ENCODE data around the gene SPTBN2.
A peak's percentile ranks its signal among the peaks of the same experiment; 100 is the strongest.

The SPTBN2 gene

GRCh38 chr11:66687831-66688281, 41.2 kb downstream of the SPTBN2 start:
- WGBS (ENCODE audit: extremely low coverage, insufficient coverage, low lambda C conversion rate) = no CpG with 5 or more reads among the region's 13 CpGs
- H4K8ac ChIP-seq (ENCODE audit: low read depth, low read length) = no peak overlapping the region
- no peak overlapping the region for H4K5ac ChIP-seq (ENCODE audit: low read length)
- H3K36me3 ChIP-seq (ENCODE audit: control insufficient read depth, insufficient read depth, low read length) = no peaks in the 10 kb centered on the region
- H3K27ac ChIP-seq (ENCODE audit: low read depth, low read length) = no peak overlapping the region
- H3K23ac ChIP-seq (ENCODE audit: low read length) = no peak overlapping the region
- no peak overlapping the region for H3K4ac ChIP-seq (ENCODE audit: low read depth, low read length)
- H3K18ac ChIP-seq (ENCODE audit: low read length) = no peak overlapping the region
- no peak overlapping the region for H3K4me3 ChIP-seq (ENCODE audit: low read length)
- no peak overlapping the region for H2BK15ac ChIP-seq (replicated peaks; ENCODE audit: low read depth)
- no peak overlapping the region for H2BK120ac ChIP-seq (ENCODE audit: low read depth, low read length)
- no peaks in the 10 kb centered on the region for H3K79me2 ChIP-seq (ENCODE audit: control insufficient read depth, insufficient read depth, low read length)
- no peak overlapping the region for H3K9ac ChIP-seq (ENCODE audit: low read length)
- DNase-seq = no peak
- no peaks in the 10 kb centered on the region for H3K4me1 ChIP-seq (ENCODE audit: control insufficient read depth, low read depth, low read length)
- no peaks in the 10 kb centered on the region for H3K27me3 ChIP-seq (ENCODE audit: insufficient read depth, low read length, poor library complexity)
- H3K79me1 ChIP-seq (ENCODE audit: low read length) = no peaks in the 10 kb centered on the region
- H2AK5ac ChIP-seq (ENCODE audit: low read length) = no peak overlapping the region
- no peak overlapping the region for H3K4me2 ChIP-seq (ENCODE audit: low read length)
- H3K56ac ChIP-seq (ENCODE audit: low read length) = no peak overlapping the region
- no peak overlapping the region for H2BK5ac ChIP-seq (ENCODE audit: low read length)

- no peaks in the 10 kb centered on the region for H3K36me3 ChIP-seq (ENCODE audit: control insufficient read depth, insufficient read depth, low read length)
- no peak overlapping the region for H3K56ac ChIP-seq (ENCODE audit: low read length)
Measured at GRCh38 chr11:66686801-66687750, 41.9 kb downstream of the SPTBN2 start.

DNA sequence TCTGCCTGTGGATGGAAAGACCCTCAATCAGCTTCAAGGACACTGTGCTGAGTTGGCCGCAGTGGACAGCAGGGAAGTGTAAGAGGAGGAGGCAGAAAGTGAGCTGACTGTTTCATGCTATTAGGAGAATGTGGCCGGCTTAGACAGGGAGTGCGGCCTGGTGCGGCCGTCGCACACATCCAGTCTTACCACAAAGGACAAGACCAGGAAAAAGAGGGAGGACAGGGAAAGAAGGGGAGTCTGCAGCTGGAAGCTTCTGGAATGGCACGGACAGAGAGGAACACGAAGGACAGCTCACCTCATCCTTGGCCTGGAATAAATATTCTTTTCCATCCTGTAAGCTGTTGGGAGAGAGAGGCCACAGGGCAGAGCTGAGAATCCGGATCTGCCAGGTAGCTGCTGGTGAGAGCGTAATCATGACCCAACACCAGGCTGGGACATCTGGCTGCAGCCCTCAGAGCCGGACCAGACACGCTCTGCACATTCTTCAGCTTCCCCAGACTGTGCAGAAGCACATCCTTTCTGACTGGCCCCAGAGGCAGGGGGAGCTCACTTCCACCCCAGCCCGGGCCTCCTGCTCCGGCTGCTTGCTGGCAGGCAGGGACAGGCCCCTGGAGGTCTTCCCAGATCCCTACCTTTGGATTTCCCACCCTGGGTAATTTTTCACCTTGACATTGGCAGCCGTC, 42.8 kb downstream of the SPTBN2 start:
- H3K56ac ChIP-seq (ENCODE audit: low read length) = no peak overlapping the region
- no peaks in the 10 kb centered on the region for H3K79me2 ChIP-seq (ENCODE audit: control insufficient read depth, insufficient read depth, low read length)
- no peak overlapping the region for H3K23ac ChIP-seq (ENCODE audit: low read length)
- H2BK15ac ChIP-seq (replicated peaks; ENCODE audit: low read depth) = no peak overlapping the region
- H3K4me2 ChIP-seq (ENCODE audit: low read length) = no peak overlapping the region
- H3K4me3 ChIP-seq (ENCODE audit: low read length) = no peak overlapping the region
- no peaks in the 10 kb centered on the region for H3K36me3 ChIP-seq (ENCODE audit: control insufficient read depth, insufficient read depth, low read length)
- H3K18ac ChIP-seq (ENCODE audit: low read length) = no peak overlapping the region
- no peaks in the 10 kb centered on the region for H3K27me3 ChIP-seq (ENCODE audit: insufficient read depth, low read length, poor library complexity)
- no peak overlapping the region for H3K27ac ChIP-seq (ENCODE audit: low read depth, low read length)
- no peak overlapping the region for H2BK5ac ChIP-seq (ENCODE audit: low read length)
- WGBS (ENCODE audit: extremely low coverage, insufficient coverage, low lambda C conversion rate) = no CpG with 5 or more reads among the region's 15 CpGs
- no peaks in the 10 kb centered on the region for H3K79me1 ChIP-seq (ENCODE audit: low read length)
- no peak overlapping the region for H4K5ac ChIP-seq (ENCODE audit: low read length)
- no peak overlapping the region for H2AK5ac ChIP-seq (ENCODE audit: low read length)
- no peaks in the 10 kb centered on the region for H3K4me1 ChIP-seq (ENCODE audit: control insufficient read depth, low read depth, low read length)
- no peak overlapping the region for H2BK120ac ChIP-seq (ENCODE audit: low read depth, low read length)
- H4K8ac ChIP-seq (ENCODE audit: low read depth, low read length) = no peak overlapping the region
- DNase-seq = no peak
- no peak overlapping the region for H3K9ac ChIP-seq (ENCODE audit: low read length)
- no peak overlapping the region for H3K4ac ChIP-seq (ENCODE audit: low read depth, low read length)

More at GRCh38 chr11:66686801-66687750, 41.9 kb downstream of the SPTBN2 start:
- no peak overlapping the region for H2BK120ac ChIP-seq (ENCODE audit: low read depth, low read length)
- no peak overlapping the region for H3K23ac ChIP-seq (ENCODE audit: low read length)
- no peak overlapping the region for H2BK5ac ChIP-seq (ENCODE audit: low read length)
- peak; percentile 8 for DNase-seq
- no peak overlapping the region for H2AK5ac ChIP-seq (ENCODE audit: low read length)
- no peak overlapping the region for H3K4me3 ChIP-seq (ENCODE audit: low read length)
- no peak overlapping the region for H3K27ac ChIP-seq (ENCODE audit: low read depth, low read length)
- H3K9ac ChIP-seq (ENCODE audit: low read length) = no peak overlapping the region
- H3K18ac ChIP-seq (ENCODE audit: low read length) = no peak overlapping the region
- no peak overlapping the region for H3K4ac ChIP-seq (ENCODE audit: low read depth, low read length)
- no peak overlapping the region for H4K8ac ChIP-seq (ENCODE audit: low read depth, low read length)
- WGBS (ENCODE audit: extremely low coverage, insufficient coverage, low lambda C conversion rate) = no CpG with 5 or more reads among the region's 33 CpGs
- no peak overlapping the region for H3K4me2 ChIP-seq (ENCODE audit: low read length)
- no peaks in the 10 kb centered on the region for H3K79me2 ChIP-seq (ENCODE audit: control insufficient read depth, insufficient read depth, low read length)
- no peak overlapping the region for H2BK15ac ChIP-seq (replicated peaks; ENCODE audit: low read depth)
- H3K27me3 ChIP-seq (ENCODE audit: insufficient read depth, low read length, poor library complexity) = no peaks in the 10 kb centered on the region
- H3K4me1 ChIP-seq (ENCODE audit: control insufficient read depth, low read depth, low read length) = no peaks in the 10 kb centered on the region
- no peaks in the 10 kb centered on the region for H3K79me1 ChIP-seq (ENCODE audit: low read length)
- H4K5ac ChIP-seq (ENCODE audit: low read length) = no peak overlapping the region

DNA sequence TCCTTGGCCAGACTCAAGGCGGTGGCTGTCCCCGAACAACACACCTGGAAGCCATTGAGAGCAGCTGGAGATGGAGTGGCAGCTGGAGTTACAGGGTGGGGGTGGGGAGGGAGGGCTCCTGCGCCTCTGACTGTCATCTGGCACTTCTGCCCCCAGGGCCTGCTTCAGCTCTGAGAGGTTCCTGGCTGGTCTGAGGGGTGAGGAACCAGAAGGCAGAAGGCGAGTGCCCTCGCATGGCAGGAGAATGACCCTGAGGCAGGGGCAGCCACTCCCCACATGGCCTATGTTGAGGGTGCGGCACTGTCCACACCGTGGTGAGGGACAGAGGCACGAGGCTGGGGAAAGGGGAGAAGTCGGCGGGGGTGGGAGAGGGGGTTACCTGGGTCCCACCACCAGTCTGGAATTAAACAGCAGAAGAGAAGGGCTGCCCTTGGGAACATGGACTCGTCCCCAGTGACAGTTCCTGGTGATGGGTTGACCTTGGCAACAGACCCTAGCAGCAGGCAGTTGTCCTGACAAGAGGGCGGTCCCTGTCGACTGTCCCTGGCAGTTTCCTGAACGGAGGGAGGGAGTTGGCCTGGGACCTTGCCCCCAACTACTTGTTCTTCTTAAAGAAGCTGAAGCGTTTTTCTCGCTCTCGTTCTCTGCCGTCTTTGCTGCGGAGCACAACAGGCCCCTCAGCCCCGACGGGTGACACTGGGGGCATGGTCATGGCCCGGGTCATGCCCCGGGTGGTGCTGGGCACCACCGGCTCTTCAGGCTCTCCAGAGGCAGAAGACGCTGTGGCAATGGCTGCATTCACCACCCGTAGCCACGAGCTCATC, 43.5 kb downstream of the SPTBN2 start:
- no CpG with 5 or more reads among the region's 27 CpGs for WGBS (ENCODE audit: extremely low coverage, insufficient coverage, low lambda C conversion rate)
- DNase-seq = no peak
- Histone ChIP-seq H3K18ac (ENCODE audit: low read length) (no peak overlapping the region), H3K4me3 (ENCODE audit: low read length) (no peak overlapping the region), H4K8ac (ENCODE audit: low read depth, low read length) (no peak overlapping the region), H3K4ac (ENCODE audit: low read depth, low read length) (no peak overlapping the region), H3K4me1 (ENCODE audit: control insufficient read depth, low read depth, low read length) (no peaks in the 10 kb centered on the region), H2BK120ac (ENCODE audit: low read depth, low read length) (no peak overlapping the region), H3K9ac (ENCODE audit: low read length) (no peak overlapping the region), H3K36me3 (ENCODE audit: control insufficient read depth, insufficient read depth, low read length) (no peaks in the 10 kb centered on the region), H2BK5ac (ENCODE audit: low read length) (no peak overlapping the region), H3K27ac (ENCODE audit: low read depth, low read length) (no peak overlapping the region), H2BK15ac (replicated peaks; ENCODE audit: low read depth) (no peak overlapping the region), H3K23ac (ENCODE audit: low read length) (no peak overlapping the region), H3K56ac (ENCODE audit: low read length) (no peak overlapping the region), H3K27me3 (ENCODE audit: insufficient read depth, low read length, poor library complexity) (no peaks in the 10 kb centered on the region), H3K4me2 (ENCODE audit: low read length) (no peak overlapping the region), H3K79me1 (ENCODE audit: low read length) (no peaks in the 10 kb centered on the region), H4K5ac (ENCODE audit: low read length) (no peak overlapping the region), H3K79me2 (ENCODE audit: control insufficient read depth, insufficient read depth, low read length) (no peaks in the 10 kb centered on the region), H2AK5ac (ENCODE audit: low read length) (no peak overlapping the region)

DNA sequence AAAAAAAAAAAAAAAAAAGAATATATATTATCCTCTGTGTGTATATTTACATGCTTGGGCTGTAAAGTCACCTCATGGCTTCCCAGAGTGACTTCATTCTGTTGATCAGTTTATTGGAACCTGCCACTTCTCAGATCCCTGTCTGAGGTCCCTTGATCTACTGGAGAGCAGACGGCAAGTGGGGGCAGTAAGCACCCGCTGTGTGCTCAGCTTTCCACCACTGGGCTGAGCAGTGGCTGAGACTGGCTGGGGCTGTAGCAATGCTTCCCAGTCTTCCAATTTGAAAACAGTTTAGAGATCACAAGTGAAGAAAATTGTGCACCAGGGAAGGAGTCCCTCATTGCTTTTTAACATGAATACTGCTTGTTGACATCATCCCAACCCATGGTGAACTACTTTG, 44.4 kb downstream of the SPTBN2 start:
- Histone ChIP-seq H3K79me1 (ENCODE audit: low read length) (no peaks in the 10 kb centered on the region), H3K4me2 (ENCODE audit: low read length) (no peak overlapping the region), H3K4me3 (ENCODE audit: low read length) (no peak overlapping the region), H3K4ac (ENCODE audit: low read depth, low read length) (no peak overlapping the region), H3K23ac (ENCODE audit: low read length) (no peak overlapping the region), H2BK15ac (replicated peaks; ENCODE audit: low read depth) (no peak overlapping the region), H4K8ac (ENCODE audit: low read depth, low read length) (no peak overlapping the region), H3K4me1 (ENCODE audit: control insufficient read depth, low read depth, low read length) (no peaks in the 10 kb centered on the region), H3K9ac (ENCODE audit: low read length) (no peak overlapping the region), H2AK5ac (ENCODE audit: low read length) (no peak overlapping the region), H3K79me2 (ENCODE audit: control insufficient read depth, insufficient read depth, low read length) (no peaks in the 10 kb centered on the region), H2BK5ac (ENCODE audit: low read length) (no peak overlapping the region), H3K56ac (ENCODE audit: low read length) (no peak overlapping the region), H3K27me3 (ENCODE audit: insufficient read depth, low read length, poor library complexity) (no peaks in the 10 kb centered on the region), H3K27ac (ENCODE audit: low read depth, low read length) (no peak overlapping the region), H4K5ac (ENCODE audit: low read length) (no peak overlapping the region), H3K18ac (ENCODE audit: low read length) (no peak overlapping the region), H2BK120ac (ENCODE audit: low read depth, low read length) (no peak overlapping the region), H3K36me3 (ENCODE audit: control insufficient read depth, insufficient read depth, low read length) (no peaks in the 10 kb centered on the region)
- WGBS (ENCODE audit: extremely low coverage, insufficient coverage, low lambda C conversion rate) = no CpG with 5 or more reads among the region's 2 CpGs
- no peak for DNase-seq
